A549 (cell line): ENCODE measurements around the gene RASA4B. TPM values are rescaled to one million over a fixed set of nuclear protein-coding genes. Genes with fewer than 3 reads are reported as not detected.

Experiments
- ATAC-seq, 2 experiments: fragments of 200-7000 bp in 1 of 2; fragments of >200 bp in 1 of 2; cut with Nextera tagmentation in 1 of 2; cut with Tn5 transposase in 1 of 2; 3 replicates each; pipeline versions ENCODE4 v1.8.0 to v1.9.1; 2018 to 2020; ENCODE audit warnings: mild to moderate bottlenecking in 1 of 2, moderate library complexity in 1 of 2
- CTCF ChIA-PET: fragments of 300-600 bp; sonication (Branson Sonifier 250); formaldehyde crosslinking; extraction: SDS; loops from one replicate; lab custom pipeline; 2021; ENCODE audit warnings: antibody characterized with exemption, inconsistent platforms; lab: Yijun Ruan, JAX
- POLR2A ChIA-PET: fragments of 350-600 bp; formaldehyde crosslinking; extraction: SDS; loops from one replicate; lab custom pipeline; 2021; ENCODE audit warnings: antibody characterized with exemption, inconsistent platforms; lab: Yijun Ruan, JAX
- DNase-seq, 2 experiments: peaks; one replicate each; pipeline versions ENCODE4 v3.0.0 to v3.0.0-alpha.2; 2011 to 2016; ENCODE audit warnings: low read depth in 1 of 2, low spot score in 1 of 2
- FAIRE-seq: peaks from 2 replicates; lab custom pipeline; 2011; peaks lifted over from hg19 to GRCh38; lab: Jason Lieb, UNC
- H3K27ac ChIP-seq, 2 experiments: fragments of >200 bp; sonication (Bioruptor Twin); formaldehyde crosslinking; 3 replicates each; pipeline ENCODE4 v1.5.1; 2016 to 2017
- H3K4me1 ChIP-seq: fragments of >200 bp; sonication (Bioruptor Twin); formaldehyde crosslinking; 3 replicates; pipeline ENCODE4 v1.6.1; 2016
- H3K4me2 ChIP-seq: fragments of >200 bp; sonication (Bioruptor Twin); formaldehyde crosslinking; 3 replicates; pipeline ENCODE4 v1.6.1; 2016
- H3K4me3 ChIP-seq: fragments of >200 bp; sonication (Bioruptor Twin); formaldehyde crosslinking; 3 replicates; pipeline ENCODE4 v1.5.1; 2016
- H3K9me3 ChIP-seq: fragments of >200 bp; sonication (Bioruptor Twin); formaldehyde crosslinking; 3 replicates; pipeline ENCODE4 v1.6.1; 2016
- EHF ChIP-seq: fragments of 250-450 bp; sonication (Bioruptor Pico); IDR thresholded peaks from 2 replicates; pipeline ENCODE4 v1.5.0; 2020; ENCODE audit warnings: mild to moderate bottlenecking
- EP300 ChIP-seq, 2 experiments: fragments of >200 bp; sonication (Bioruptor Twin); formaldehyde crosslinking; IDR thresholded peaks; 2 replicates in 1 of 2; 3 replicates in 1 of 2; pipeline ENCODE4 v1.6.1; 2016 to 2017
- FOSL2 ChIP-seq, 2 experiments: fragments of 450-650 bp in 1 of 2; fragments of >200 bp in 1 of 2; sonication (Bioruptor Twin) in 1 of 2; formaldehyde crosslinking; IDR thresholded peaks; 2 replicates each; pipeline versions ENCODE4 v1.5.0 to v1.6.1; 2016 to 2020; ENCODE audit warnings: mild to moderate bottlenecking in 1 of 2, moderate library complexity in 1 of 2
- HDAC2 ChIP-seq: fragments of 200-600 bp; sonication (generic); IDR thresholded peaks from 2 replicates; pipeline ENCODE4 v1.6.1; 2016
- HOXA7 ChIP-seq: fragments of 250-450 bp; sonication (Bioruptor Pico); IDR thresholded peaks from 2 replicates; pipeline ENCODE4 v1.5.0; 2020; ENCODE audit warnings: mild to moderate bottlenecking, moderate library complexity
- JUN ChIP-seq, 2 experiments: fragments of >200 bp; sonication (Bioruptor Twin); formaldehyde crosslinking; IDR thresholded peaks; 2 replicates in 1 of 2; 3 replicates in 1 of 2; pipeline ENCODE4 v1.6.1; 2016 to 2017
- JUNB ChIP-seq: fragments of >200 bp; sonication (Bioruptor Twin); formaldehyde crosslinking; IDR thresholded peaks from 2 replicates; pipeline ENCODE4 v1.6.1; 2016
- MYC ChIP-seq: IDR thresholded peaks from 2 replicates; pipeline ENCODE4 v1.6.1; 2012; ENCODE audit warnings: mild to moderate bottlenecking, inconsistent platforms, low read length, improper control_type of control experiment, borderline replicate concordance
- NFE2L2 ChIP-seq: fragments of 150-350 bp; conservative IDR thresholded peaks from 2 replicates; pipeline ENCODE4 v1.6.1; 2014; ENCODE audit warnings: low read length
- NR3C1 ChIP-seq: fragments of >200 bp; sonication (Bioruptor Twin); formaldehyde crosslinking; IDR thresholded peaks from 3 replicates; pipeline ENCODE4 v1.6.1; 2017
- POLR2A ChIP-seq: IDR thresholded peaks from 2 replicates; pipeline ENCODE4 v1.6.1; 2012; ENCODE audit warnings: mild to moderate bottlenecking, low read length
- RFX5 ChIP-seq: fragments of 450-650 bp; IDR thresholded peaks from 2 replicates; pipeline ENCODE4 v1.7.1; 2014; ENCODE audit warnings: antibody characterized with exemption, mild to moderate bottlenecking, moderate library complexity
- RNF2 ChIP-seq: fragments of 200-600 bp; sonication (generic); IDR thresholded peaks from 2 replicates; pipeline ENCODE4 v1.6.1; 2016; ENCODE audit warnings: low read depth, mild to moderate bottlenecking, antibody characterized with exemption, moderate library complexity, borderline replicate concordance
- SMC3 ChIP-seq: fragments of >200 bp; sonication (Bioruptor Twin); formaldehyde crosslinking; IDR thresholded peaks from 3 replicates; pipeline ENCODE4 v1.6.1; 2018; ENCODE audit warnings: inconsistent platforms
- TP53 ChIP-seq: fragments of 250-450 bp; sonication (Bioruptor Pico); IDR thresholded peaks from 2 replicates; pipeline ENCODE4 v1.5.0; 2021; ENCODE audit warnings: mild to moderate bottlenecking, moderate library complexity
- ZFP36 ChIP-seq: fragments of 450-650 bp; IDR thresholded peaks from 2 replicates; pipeline ENCODE4 v1.6.1; 2014; ENCODE audit warnings: borderline replicate concordance; ENCODE audit not compliant: partially characterized antibody
- ZSCAN20 ChIP-seq: fragments of 250-450 bp; sonication (Bioruptor Pico); IDR thresholded peaks from 2 replicates; pipeline ENCODE4 v1.8.0; 2022; ENCODE audit warnings: mild to moderate bottlenecking, moderate library complexity
- WGBS: methylation state at CpG from one replicate; pipeline ENCODE4 v1.1.6; 2017; ENCODE audit errors: missing lambda C conversion rate; 5-methylcytosine and 5-hydroxymethylcytosine counted together
- polyA plus RNA-seq, 4 experiments: library from polyadenylated mRNA; depleted of rRNA in 3 of 4; stranded (reverse); fragments of >200 nt; fragmentation: RNase III in 1 of 4; extraction: RNeasy Plus Mini Kit Qiagen cat#74134 plus additional on column Dnase treatment in 1 of 4; gene quantifications; 2 replicates in 3 of 4; 3 replicates in 1 of 4; pipeline ENCODE4 v1.2.3, GENCODE V29; 2011 to 2017
- TF ChIP-seq, protein P1 (sequence below): fragments of 450-650 bp; IDR thresholded peaks from 2 replicates; pipeline ENCODE4 v1.6.1; 2014; ENCODE audit warnings: antibody characterized with exemption
- TF ChIP-seq, protein P2 (sequence below): fragments of >200 bp; sonication (Bioruptor Twin); formaldehyde crosslinking; IDR thresholded peaks from 2 replicates; pipeline ENCODE4 v1.6.1; 2016
- TF ChIP-seq, protein P3 (sequence below): fragments of >200 bp; sonication (Bioruptor Twin); formaldehyde crosslinking; IDR thresholded peaks from 3 replicates; pipeline ENCODE4 v1.6.1; 2016
- TF ChIP-seq, protein P4 (sequence below): fragments of 200-600 bp; sonication (generic); IDR thresholded peaks from 2 replicates; pipeline ENCODE4 v1.6.1; 2016; ENCODE audit warnings: antibody characterized with exemption, mild to moderate bottlenecking, moderate library complexity
- TF ChIP-seq, protein P5 (sequence below): IDR thresholded peaks from 2 replicates; pipeline ENCODE4 v1.6.1; 2012; ENCODE audit warnings: low read depth, borderline replicate concordance
- TF ChIP-seq, protein P6 (sequence below): fragments of >200 bp; sonication (Bioruptor Twin); formaldehyde crosslinking; IDR thresholded peaks from 3 replicates; pipeline ENCODE4 v1.5.1; 2016

RASA4B gene
- polyA plus RNA-seq, 2 of the 4 experiments (the other 2 are of a cell fraction): 0.83 to 1.4 TPM

DNA sequence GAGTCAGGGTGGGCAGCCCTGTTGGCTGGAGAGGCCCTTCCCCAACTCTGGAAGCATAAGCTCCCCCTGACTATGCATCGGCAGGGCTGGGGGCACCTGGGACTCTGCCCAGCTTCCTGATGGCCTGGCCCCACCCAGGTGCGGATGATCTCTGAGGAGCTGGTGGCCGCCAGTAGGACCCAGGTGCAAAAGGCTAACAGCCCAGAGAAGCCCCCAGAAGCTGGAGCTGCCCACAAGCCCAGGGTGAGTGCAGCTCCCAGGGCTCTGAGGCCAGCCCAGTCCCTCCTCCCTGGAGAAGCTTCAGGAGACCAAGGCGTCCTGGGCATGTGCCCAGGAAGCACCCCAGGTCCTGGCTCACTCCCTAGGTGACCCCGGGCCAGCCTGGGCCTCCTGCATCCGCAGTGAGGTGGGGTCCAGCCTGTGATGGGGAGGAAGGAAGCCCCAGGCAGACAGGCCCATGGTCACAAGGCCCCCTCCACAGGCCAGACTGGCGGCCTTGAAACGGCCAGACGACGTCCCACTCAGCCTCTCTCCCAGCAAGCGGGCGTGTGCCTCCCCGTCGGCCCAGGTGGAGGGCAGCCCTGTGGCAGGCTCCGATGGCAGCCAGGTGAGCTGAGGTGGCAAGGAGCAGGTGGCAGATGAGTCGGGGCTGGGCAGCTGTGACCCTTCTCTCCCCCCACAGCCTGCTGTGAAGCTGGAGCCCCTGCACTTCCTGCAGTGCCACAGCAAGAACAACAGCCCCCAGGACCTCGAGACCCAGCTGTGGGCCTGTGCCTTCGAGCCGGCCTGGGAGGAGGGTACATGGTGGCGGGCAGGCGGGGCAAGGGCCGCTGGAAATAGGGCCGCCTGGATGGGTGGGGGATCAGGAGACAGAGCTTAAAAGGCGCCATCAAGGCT lies 49.7 kb downstream of the RASA4B start:
- H3K9me3 ChIP-seq: no peaks in the 10 kb centered on the region
- H3K27ac ChIP-seq: no peak overlapping the region
- no peak for FAIRE-seq
- ChIA-PET POLR2A (no interaction called here), CTCF (interaction anchor here (0.6 to 2.1 kb wide), 13 partner anchors 10 to 1311 kb away, joined by 3 to 10 read pairs (median 4); no protein-coding TSS in a partner anchor)
- H3K4me2 ChIP-seq: no peak overlapping the region
- WGBS: 86% methylated on average over 13 of the region's 24 CpGs
- no peak for TF ChIP-seq TP53 (CRISPR knock-in tag)
- H3K4me1 ChIP-seq: peaks cover 10% of the 10 kb centered on the region; the same call in 2 of the 3 replicates
- ATAC-seq: no peak
- DNase-seq: no peak
- H3K4me3 ChIP-seq: no peak overlapping the region

DNA sequence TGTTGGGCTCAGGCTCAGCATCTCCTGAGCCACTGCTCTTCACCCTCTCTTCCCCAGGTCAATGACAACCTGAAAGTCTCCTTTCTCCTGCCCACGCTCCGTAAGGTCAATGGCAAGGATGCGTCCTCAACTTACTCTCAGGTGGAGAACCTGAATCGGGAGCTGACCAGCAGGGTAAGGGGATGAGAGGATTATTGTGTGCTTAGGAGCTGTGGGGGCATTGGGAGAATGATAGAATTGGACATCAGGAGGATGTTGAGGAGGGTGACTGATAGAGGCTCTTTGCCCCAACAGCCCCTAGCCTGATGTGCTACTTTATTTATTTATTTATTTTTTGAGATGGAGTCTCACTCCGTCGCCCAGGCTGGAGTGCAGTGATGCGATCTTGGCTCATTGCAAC lies 51.5 kb downstream of the RASA4B start:
- CTCF ChIA-PET: interaction anchor here (1.3 to 2.1 kb wide), 5 partner anchors 10 to 54 kb away, joined by 3 to 9 read pairs (median 6); no protein-coding TSS in a partner anchor
- TF ChIP-seq RNF2: no peak
- TF ChIP-seq HOXA7 (CRISPR knock-in tag): no peak
- TF ChIP-seq, protein P1, sequence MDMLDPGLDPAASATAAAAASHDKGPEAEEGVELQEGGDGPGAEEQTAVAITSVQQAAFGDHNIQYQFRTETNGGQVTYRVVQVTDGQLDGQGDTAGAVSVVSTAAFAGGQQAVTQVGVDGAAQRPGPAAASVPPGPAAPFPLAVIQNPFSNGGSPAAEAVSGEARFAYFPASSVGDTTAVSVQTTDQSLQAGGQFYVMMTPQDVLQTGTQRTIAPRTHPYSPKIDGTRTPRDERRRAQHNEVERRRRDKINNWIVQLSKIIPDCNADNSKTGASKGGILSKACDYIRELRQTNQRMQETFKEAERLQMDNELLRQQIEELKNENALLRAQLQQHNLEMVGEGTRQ: no peak
- TF ChIP-seq HDAC2: no peak
- TF ChIP-seq, protein P2, sequence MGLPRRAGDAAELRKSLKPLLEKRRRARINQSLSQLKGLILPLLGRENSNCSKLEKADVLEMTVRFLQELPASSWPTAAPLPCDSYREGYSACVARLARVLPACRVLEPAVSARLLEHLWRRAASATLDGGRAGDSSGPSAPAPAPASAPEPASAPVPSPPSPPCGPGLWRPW: no peak
- TF ChIP-seq RFX5: no peak
- TF ChIP-seq SMC3: no peak
- no peak for TF ChIP-seq NFE2L2
- TF ChIP-seq, protein P3, sequence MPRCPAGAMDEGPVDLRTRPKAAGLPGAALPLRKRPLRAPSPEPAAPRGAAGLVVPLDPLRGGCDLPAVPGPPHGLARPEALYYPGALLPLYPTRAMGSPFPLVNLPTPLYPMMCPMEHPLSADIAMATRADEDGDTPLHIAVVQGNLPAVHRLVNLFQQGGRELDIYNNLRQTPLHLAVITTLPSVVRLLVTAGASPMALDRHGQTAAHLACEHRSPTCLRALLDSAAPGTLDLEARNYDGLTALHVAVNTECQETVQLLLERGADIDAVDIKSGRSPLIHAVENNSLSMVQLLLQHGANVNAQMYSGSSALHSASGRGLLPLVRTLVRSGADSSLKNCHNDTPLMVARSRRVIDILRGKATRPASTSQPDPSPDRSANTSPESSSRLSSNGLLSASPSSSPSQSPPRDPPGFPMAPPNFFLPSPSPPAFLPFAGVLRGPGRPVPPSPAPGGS: no peak
- TF ChIP-seq ZFP36: no peak
- no peak for TF ChIP-seq FOSL2 (IDR thresholded peaks at IDR 0.05)
- TF ChIP-seq FOSL2 (CRISPR knock-in tag; IDR thresholded peaks at IDR 0.05): no peak
- no peak for TF ChIP-seq ZSCAN20 (CRISPR knock-in tag)
- TF ChIP-seq JUN (IDR thresholded peaks at IDR 0.05): no peak
- no peak for TF ChIP-seq EHF
- TF ChIP-seq NR3C1: no peak
- TF ChIP-seq MYC: no peak
- no peak for TF ChIP-seq JUNB
- TF ChIP-seq EP300 (IDR thresholded peaks at IDR 0.05): no peak
- no peak for TF ChIP-seq POLR2A
- FAIRE-seq (no peak), ATAC-seq (no peak), DNase-seq (no peak)
- 96% methylated on average over 7 of the region's 7 CpGs for WGBS
- H3K4me2 ChIP-seq: peak overlapping the region; percentile 89
- H3K9me3 ChIP-seq: no peaks in the 10 kb centered on the region
- no peak overlapping the region for H3K4me3 ChIP-seq
- peak overlapping the region in 1 of 2 experiments; percentile 94; a peak in 1 of 6 replicates for H3K27ac ChIP-seq
- peaks cover 10% of the 10 kb centered on the region; the same call in 2 of the 3 replicates for H3K4me1 ChIP-seq
- POLR2A ChIA-PET: no interaction called here

DNA sequence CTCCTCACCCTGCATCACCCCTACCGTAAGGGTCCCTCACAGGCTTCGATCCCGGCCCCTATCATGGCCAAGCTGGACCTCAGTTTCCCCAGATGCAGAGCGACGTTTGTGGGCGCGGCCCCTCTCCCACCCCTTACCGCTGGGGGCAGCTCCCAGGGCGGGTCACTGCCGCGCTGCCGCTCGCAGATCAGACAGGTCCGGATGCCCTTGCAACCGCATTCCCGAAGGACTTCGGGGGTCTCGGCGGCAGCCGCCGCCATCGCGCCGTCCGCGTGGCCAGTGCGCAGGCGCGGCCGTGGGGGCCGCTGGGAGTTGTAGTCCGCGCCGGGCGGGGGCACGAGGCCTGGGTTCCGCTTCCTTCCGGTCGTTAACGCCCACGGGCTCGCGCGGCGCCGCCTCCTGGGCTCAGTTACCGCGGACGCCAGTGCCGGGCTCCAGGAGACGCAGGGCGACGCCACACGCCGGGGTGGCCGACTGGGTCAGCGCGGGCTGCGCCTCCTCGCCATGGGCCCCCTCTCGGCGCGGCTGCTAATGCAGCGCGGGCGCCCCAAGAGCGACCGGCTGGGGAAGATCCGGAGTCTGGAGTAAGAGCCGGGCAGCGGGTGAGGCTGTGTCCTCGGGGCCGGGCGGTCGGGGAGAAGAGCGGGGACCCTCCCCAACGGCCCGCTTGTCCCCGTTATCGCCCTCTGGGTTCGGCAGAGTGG lies 52.8 kb downstream of the RASA4B start, which contains the start of the genes ALKBH4 and LRWD1:
ALKBH4 (minus strand) TSS at position 287 of the 704 bp plus-strand sequence; CDS start at position 260, 27 bp downstream.
LRWD1 (plus strand) TSS at position 408 of the 704 bp plus-strand sequence; CDS start at position 505, 97 bp downstream.
- FAIRE-seq (peak; percentile 65), ATAC-seq (peak; percentile 82 to 89), DNase-seq (peak; percentile 89 to 94)
- peak within 1 kb of the TSS; percentile 89 for H3K4me2 ChIP-seq
- WGBS: 3% methylated on average over 13 of the region's 81 CpGs
- ChIA-PET CTCF (interaction anchor here (0.8 to 2.0 kb wide), 5 partner anchors 25 to 186 kb away, joined by 3 to 9 read pairs (median 4); no protein-coding TSS in a partner anchor), POLR2A (interaction anchor here (1.2 kb wide), 1 partner anchor 8 kb away, joined by 4 read pairs; no protein-coding TSS in a partner anchor)
- H3K4me1 ChIP-seq: peaks cover 10% of the 10 kb centered on the region; the same call in 2 of the 3 replicates
- no peaks in the 10 kb centered on the region for H3K9me3 ChIP-seq
- H3K27ac ChIP-seq: peak within 1 kb of the TSS; percentile 84 to 94
- peak within 1 kb of the TSS; percentile 77 for H3K4me3 ChIP-seq
- TF ChIP-seq, protein P4, sequence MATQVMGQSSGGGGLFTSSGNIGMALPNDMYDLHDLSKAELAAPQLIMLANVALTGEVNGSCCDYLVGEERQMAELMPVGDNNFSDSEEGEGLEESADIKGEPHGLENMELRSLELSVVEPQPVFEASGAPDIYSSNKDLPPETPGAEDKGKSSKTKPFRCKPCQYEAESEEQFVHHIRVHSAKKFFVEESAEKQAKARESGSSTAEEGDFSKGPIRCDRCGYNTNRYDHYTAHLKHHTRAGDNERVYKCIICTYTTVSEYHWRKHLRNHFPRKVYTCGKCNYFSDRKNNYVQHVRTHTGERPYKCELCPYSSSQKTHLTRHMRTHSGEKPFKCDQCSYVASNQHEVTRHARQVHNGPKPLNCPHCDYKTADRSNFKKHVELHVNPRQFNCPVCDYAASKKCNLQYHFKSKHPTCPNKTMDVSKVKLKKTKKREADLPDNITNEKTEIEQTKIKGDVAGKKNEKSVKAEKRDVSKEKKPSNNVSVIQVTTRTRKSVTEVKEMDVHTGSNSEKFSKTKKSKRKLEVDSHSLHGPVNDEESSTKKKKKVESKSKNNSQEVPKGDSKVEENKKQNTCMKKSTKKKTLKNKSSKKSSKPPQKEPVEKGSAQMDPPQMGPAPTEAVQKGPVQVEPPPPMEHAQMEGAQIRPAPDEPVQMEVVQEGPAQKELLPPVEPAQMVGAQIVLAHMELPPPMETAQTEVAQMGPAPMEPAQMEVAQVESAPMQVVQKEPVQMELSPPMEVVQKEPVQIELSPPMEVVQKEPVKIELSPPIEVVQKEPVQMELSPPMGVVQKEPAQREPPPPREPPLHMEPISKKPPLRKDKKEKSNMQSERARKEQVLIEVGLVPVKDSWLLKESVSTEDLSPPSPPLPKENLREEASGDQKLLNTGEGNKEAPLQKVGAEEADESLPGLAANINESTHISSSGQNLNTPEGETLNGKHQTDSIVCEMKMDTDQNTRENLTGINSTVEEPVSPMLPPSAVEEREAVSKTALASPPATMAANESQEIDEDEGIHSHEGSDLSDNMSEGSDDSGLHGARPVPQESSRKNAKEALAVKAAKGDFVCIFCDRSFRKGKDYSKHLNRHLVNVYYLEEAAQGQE: no peak
- TF ChIP-seq HOXA7 (CRISPR knock-in tag): no peak
- TF ChIP-seq, protein P5, sequence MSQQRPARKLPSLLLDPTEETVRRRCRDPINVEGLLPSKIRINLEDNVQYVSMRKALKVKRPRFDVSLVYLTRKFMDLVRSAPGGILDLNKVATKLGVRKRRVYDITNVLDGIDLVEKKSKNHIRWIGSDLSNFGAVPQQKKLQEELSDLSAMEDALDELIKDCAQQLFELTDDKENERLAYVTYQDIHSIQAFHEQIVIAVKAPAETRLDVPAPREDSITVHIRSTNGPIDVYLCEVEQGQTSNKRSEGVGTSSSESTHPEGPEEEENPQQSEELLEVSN: peak; percentile 83
- TF ChIP-seq, protein P6, sequence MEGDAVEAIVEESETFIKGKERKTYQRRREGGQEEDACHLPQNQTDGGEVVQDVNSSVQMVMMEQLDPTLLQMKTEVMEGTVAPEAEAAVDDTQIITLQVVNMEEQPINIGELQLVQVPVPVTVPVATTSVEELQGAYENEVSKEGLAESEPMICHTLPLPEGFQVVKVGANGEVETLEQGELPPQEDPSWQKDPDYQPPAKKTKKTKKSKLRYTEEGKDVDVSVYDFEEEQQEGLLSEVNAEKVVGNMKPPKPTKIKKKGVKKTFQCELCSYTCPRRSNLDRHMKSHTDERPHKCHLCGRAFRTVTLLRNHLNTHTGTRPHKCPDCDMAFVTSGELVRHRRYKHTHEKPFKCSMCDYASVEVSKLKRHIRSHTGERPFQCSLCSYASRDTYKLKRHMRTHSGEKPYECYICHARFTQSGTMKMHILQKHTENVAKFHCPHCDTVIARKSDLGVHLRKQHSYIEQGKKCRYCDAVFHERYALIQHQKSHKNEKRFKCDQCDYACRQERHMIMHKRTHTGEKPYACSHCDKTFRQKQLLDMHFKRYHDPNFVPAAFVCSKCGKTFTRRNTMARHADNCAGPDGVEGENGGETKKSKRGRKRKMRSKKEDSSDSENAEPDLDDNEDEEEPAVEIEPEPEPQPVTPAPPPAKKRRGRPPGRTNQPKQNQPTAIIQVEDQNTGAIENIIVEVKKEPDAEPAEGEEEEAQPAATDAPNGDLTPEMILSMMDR: no peak
